K562 (cell line): ENCODE data around the gene DAB1. TPM values are rescaled to one million over a fixed set of nuclear protein-coding genes. Genes with fewer than 3 reads are reported as not detected.

Source experiments
- BRCA1 ChIP-seq, 2 experiments: fragments of 450-650 bp in 1 of 2; sonication (generic) in 1 of 2; formaldehyde crosslinking in 1 of 2; IDR thresholded peaks; 2 replicates each; pipeline versions ENCODE4 v1.5.0 to v1.6.1; 2017 to 2020; ENCODE audit warnings: mild to moderate bottlenecking in 1 of 2, missing genetic modification reagents in 1 of 2
- BRD9 ChIP-seq: fragments of 450-650 bp; IDR thresholded peaks from 2 replicates; pipeline ENCODE4 v1.6.1; 2018; ENCODE audit warnings: low read depth; ENCODE audit not compliant: partially characterized antibody
- CBFA2T2 ChIP-seq: fragments of 450-650 bp; conservative IDR thresholded peaks from 2 replicates; pipeline ENCODE4 v1.6.1; 2017; ENCODE audit warnings: mild to moderate bottlenecking
- CBFA2T3 ChIP-seq: fragments of 450-650 bp; IDR thresholded peaks from 2 replicates; pipeline ENCODE4 v1.6.1; 2017
- EP400 ChIP-seq: fragments of 450-650 bp; IDR thresholded peaks from 2 replicates; pipeline ENCODE4 v1.6.1; 2017; ENCODE audit warnings: antibody characterized with exemption, mild to moderate bottlenecking, moderate library complexity
- HLTF ChIP-seq: fragments of 450-650 bp; IDR thresholded peaks from 2 replicates; pipeline ENCODE4 v1.6.1; 2016
- HNRNPK ChIP-seq: fragments of 200-400 bp; formaldehyde crosslinking; IDR thresholded peaks from one replicate; pipeline ENCODE4 v1.6.1; 2018; ENCODE audit warnings: mild to moderate bottlenecking, low read depth, low read length; ENCODE audit not compliant: poor library complexity, severe bottlenecking
- IRF1 ChIP-seq: sonication (generic); formaldehyde crosslinking; IDR thresholded peaks from 2 replicates; pipeline ENCODE4 v1.8.0; 2022; ENCODE audit warnings: missing genetic modification reagents, mild to moderate bottlenecking, borderline replicate concordance
- MBD2 ChIP-seq: sonication (generic); IDR thresholded peaks from 2 replicates; pipeline ENCODE4 v1.6.1; 2016; ENCODE audit warnings: low read depth, borderline replicate concordance
- MIER1 ChIP-seq: fragments of 450-650 bp; IDR thresholded peaks from 2 replicates; pipeline ENCODE4 v1.6.1; 2016; ENCODE audit warnings: antibody characterized with exemption, mild to moderate bottlenecking, low read depth
- NCOA1 ChIP-seq: fragments of 450-650 bp; IDR thresholded peaks from 2 replicates; pipeline ENCODE4 v1.6.1; 2016; ENCODE audit warnings: low read depth
- NCOR1 ChIP-seq: fragments of 450-650 bp; IDR thresholded peaks from 2 replicates; pipeline ENCODE4 v1.6.1; 2016; ENCODE audit warnings: mild to moderate bottlenecking, moderate library complexity
- PML ChIP-seq: IDR thresholded peaks from 2 replicates; pipeline ENCODE4 v1.6.1; 2012; ENCODE audit warnings: low read length, inconsistent platforms
- SOX6 ChIP-seq: fragments of 450-650 bp; IDR thresholded peaks from 2 replicates; pipeline ENCODE4 v1.6.1; 2014; ENCODE audit warnings: mild to moderate bottlenecking
- SRSF9 ChIP-seq: fragments of 200-400 bp; formaldehyde crosslinking; IDR thresholded peaks from 2 replicates; pipeline ENCODE4 v1.6.1; 2017; ENCODE audit warnings: low read depth, low read length, borderline replicate concordance
- TAL1 ChIP-seq: fragments of 450-650 bp; IDR thresholded peaks from 2 replicates; pipeline ENCODE4 v1.6.1; 2016; ENCODE audit warnings: mild to moderate bottlenecking
- ZNF282 ChIP-seq: sonication (generic); formaldehyde crosslinking; IDR thresholded peaks from 2 replicates; pipeline ENCODE4 v1.8.1; 2023; ENCODE audit warnings: missing genetic modification reagents
- polyA plus RNA-seq, 8 experiments: library from polyadenylated mRNA; depleted of rRNA in 4 of 8; stranded (reverse) in 5 of 8; unstranded in 3 of 8; fragments of >200 nt; fragmentation: Nextera tagmentation in 2 of 8; fragmentation: Illumina TruSeq in 1 of 8; extraction: Ambion mirVana in 2 of 8; extraction: Trizol in 1 of 8; gene quantifications; 2 replicates each; pipeline versions ENCODE4 v1.2.1 to v1.2.3, GENCODE V29; 2011 to 2014; ENCODE audit warnings: inconsistent platforms in 1 of 8, missing spikeins in 1 of 8
- total RNA-seq, 7 experiments: library from RNA; depleted of rRNA in 6 of 7; stranded (reverse); fragments of >200 nt in 6 of 7; fragmentation: Illumina TruSeq in 2 of 7; extraction: Trizol in 2 of 7; gene quantifications; 2 replicates each; pipeline versions ENCODE4 v1.2.1 to v1.2.3, GENCODE V29; 2011 to 2021; ENCODE audit warnings: low replicate concordance in 1 of 7
- TF ChIP-seq, protein P1 (sequence below): fragments of 450-650 bp; formaldehyde crosslinking; IDR thresholded peaks from 2 replicates; pipeline ENCODE4 v1.4.0; 2020; ENCODE audit warnings: mild to moderate bottlenecking

DAB1 gene
- total and polyA plus RNA-seq, 9 of the 15 experiments (the other 6 are each of a cell fraction or from before 2014, with no cell fraction given): not detected

DNA sequence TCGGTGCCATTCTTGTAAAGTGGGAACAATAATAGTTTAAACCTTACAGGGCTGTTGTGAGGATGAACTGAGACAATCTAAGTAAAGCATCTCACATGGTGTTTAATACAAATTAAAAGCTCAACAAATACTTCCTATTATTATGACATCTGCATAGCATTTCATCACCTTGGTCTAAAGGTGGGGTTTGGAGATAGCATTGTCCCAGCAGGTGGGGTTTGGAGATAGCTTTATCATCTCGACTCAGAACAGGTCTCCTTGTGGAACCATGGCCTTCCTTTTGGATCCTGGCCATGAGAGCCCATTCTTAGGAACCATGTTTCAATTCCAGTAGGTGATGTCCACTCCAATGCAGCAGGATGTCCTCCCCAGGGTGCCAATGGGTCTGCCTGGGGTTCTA lies 437.5 kb downstream of the DAB1 start (continued):
- TF ChIP-seq MIER1 (no peak), TAL1 (peak; percentile 82), SRSF9 (no peak), HNRNPK (no peak), ZNF282 (CRISPR knock-in tag) (no peak), MBD2 (no peak), BRD9 (no peak), NCOR1 (0 out of 2 replicates have a peak, but pooled peaks have one; percentile 11), CBFA2T3 (peak; percentile 60), HLTF (no peak), CBFA2T2 (peak; percentile 58), PML (peak; percentile 29; the same call in 1 of the 2 replicates), SOX6 (0 out of 2 replicates have a peak, but pooled peaks have one; percentile 17), EP400 (no peak), NCOA1 (no peak), IRF1 (CRISPR knock-in tag) (no peak), BRCA1 (IDR thresholded peaks at IDR 0.05) (no peak), BRCA1 (CRISPR knock-in tag; IDR thresholded peaks at IDR 0.05) (no peak)
- TF ChIP-seq, protein P1, sequence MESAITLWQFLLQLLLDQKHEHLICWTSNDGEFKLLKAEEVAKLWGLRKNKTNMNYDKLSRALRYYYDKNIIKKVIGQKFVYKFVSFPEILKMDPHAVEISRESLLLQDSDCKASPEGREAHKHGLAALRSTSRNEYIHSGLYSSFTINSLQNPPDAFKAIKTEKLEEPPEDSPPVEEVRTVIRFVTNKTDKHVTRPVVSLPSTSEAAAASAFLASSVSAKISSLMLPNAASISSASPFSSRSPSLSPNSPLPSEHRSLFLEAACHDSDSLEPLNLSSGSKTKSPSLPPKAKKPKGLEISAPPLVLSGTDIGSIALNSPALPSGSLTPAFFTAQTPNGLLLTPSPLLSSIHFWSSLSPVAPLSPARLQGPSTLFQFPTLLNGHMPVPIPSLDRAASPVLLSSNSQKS (CRISPR knock-in tag): no peak
- TF ChIP-seq, all 486 proteins: peak for 12
